Naive B cell (primary cell): ENCODE data around the gene SNAPIN. TPM values are rescaled to one million over a fixed set of nuclear protein-coding genes. Genes with fewer than 3 reads are reported as not detected.

ENCODE experiments used
- ATAC-seq, 2 donors: fragments of 150-1000 bp; cut with Tn5 transposase; 2 replicates each; pipeline ENCODE4 v1.10.0; 2021; ENCODE audit warnings: low read depth in 2 of 2, mild to moderate bottlenecking in 2 of 2, moderate library complexity in 2 of 2
- DNase-seq: peaks from one replicate; pipeline ENCODE4 v3.0.0; 2022
- H3K27ac Mint-ChIP-seq, 6 donors: one replicate each; pipeline ENCODE4 v1.8.0; 2020 to 2022; ENCODE audit warnings: mild to moderate bottlenecking in 6 of 6, mixed read lengths in 6 of 6, moderate library complexity in 5 of 6, inconsistent platforms in 2 of 6
- H3K27me3 Mint-ChIP-seq, 3 donors: one replicate each; pipeline ENCODE4 v1.8.0; 2021 to 2022; ENCODE audit warnings: mixed read lengths in 3 of 3, mild to moderate bottlenecking in 1 of 3
- H3K36me3 Mint-ChIP-seq, 2 donors: one replicate each; pipeline ENCODE4 v1.8.0; 2020 to 2022; ENCODE audit warnings: mixed read lengths in 2 of 2, inconsistent platforms in 1 of 2, mild to moderate bottlenecking in 1 of 2
- H3K4me1 Mint-ChIP-seq, 3 donors: one replicate each; pipeline ENCODE4 v1.8.0; 2020 to 2022; ENCODE audit warnings: mixed read lengths in 3 of 3, inconsistent platforms in 1 of 3, mild to moderate bottlenecking in 1 of 3, moderate library complexity in 1 of 3
- H3K4me3 Mint-ChIP-seq, 8 donors: one replicate each; pipeline ENCODE4 v1.8.0; 2020 to 2022; ENCODE audit warnings: mild to moderate bottlenecking in 8 of 8, mixed read lengths in 8 of 8, moderate library complexity in 8 of 8, inconsistent platforms in 2 of 8
- H3K9me3 Mint-ChIP-seq, 7 donors: one replicate each; pipeline ENCODE4 v1.8.0; 2020 to 2022; ENCODE audit warnings: mixed read lengths in 7 of 7, mild to moderate bottlenecking in 5 of 7, inconsistent platforms in 2 of 7, moderate library complexity in 1 of 7
- polyA plus RNA-seq, 6 donors: library from polyadenylated mRNA; unstranded; fragments of 300-500 nt; fragmentation: Illumina TruSeq; gene quantifications; one replicate each; pipeline ENCODE4 v1.2.3, GENCODE V29; 2021; ENCODE audit warnings: low read depth in 6 of 6

The SNAPIN gene
- polyA plus RNA-seq, 6 donors from 2014 or later, result 51.1 to 111 (median 90.1) TPM

DNA sequence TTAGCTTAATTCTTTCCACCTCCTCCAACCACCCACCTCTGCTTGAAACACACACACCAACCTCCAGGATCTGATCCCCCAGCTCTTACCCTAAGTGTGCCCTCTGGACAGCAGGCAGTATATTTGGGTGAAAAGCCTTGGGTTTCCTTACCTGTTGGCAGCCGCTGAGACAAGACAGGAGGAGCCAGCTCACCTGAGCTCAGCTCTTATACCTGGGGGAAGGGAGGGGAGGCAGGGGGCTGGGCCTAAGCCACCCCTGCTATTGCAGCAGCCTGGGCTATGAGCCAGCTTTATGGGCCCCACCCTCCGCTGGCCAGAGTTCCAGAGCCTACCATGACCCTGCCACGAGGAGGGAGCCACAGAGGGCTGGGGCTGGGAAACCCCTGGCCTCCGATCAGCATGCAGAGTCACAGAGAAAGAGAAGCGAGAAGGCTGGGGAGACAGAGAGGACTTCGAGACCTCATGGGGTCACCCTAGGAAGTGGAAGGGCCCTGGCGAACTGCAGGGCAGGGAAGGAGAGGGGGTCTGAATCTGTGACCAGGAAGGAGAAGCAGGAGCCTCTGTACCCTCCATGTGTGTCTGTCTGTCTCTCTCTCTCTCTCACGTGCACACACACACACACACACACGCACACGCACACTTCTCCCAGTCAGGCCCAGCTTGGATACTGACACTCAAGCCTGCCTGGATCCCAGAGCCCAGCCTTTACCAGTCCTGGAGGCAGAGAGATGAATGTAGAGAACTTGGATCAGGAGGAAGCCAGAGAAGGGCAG lies 42.2 kb upstream of the SNAPIN start, which contains the start of gene S100A14:
Gene S100A14, minus strand, starts transcription at position 182 of the 773 bp plus-strand sequence. CDS start 467 bp downstream, outside the sequence.
- no peak within 1 kb of the TSS for H3K4me3 Mint-ChIP-seq
- DNase-seq (no peak), ATAC-seq (no peak)
- H3K4me1 Mint-ChIP-seq, result peaks cover 0 to 11% (median 0%) of the 10 kb centered on the region in 3 donors
- no peaks in the 10 kb centered on the region for H3K36me3 Mint-ChIP-seq
- H3K27me3 Mint-ChIP-seq, result no peaks in the 10 kb centered on the region
- H3K27ac Mint-ChIP-seq, result peak within 1 kb of the TSS in 3 of 6 donors; percentile 69 to 91 (median 82)
- H3K9me3 Mint-ChIP-seq, result peaks cover 0 to 2% (median 0%) of the 10 kb centered on the region in 7 donors

DNA sequence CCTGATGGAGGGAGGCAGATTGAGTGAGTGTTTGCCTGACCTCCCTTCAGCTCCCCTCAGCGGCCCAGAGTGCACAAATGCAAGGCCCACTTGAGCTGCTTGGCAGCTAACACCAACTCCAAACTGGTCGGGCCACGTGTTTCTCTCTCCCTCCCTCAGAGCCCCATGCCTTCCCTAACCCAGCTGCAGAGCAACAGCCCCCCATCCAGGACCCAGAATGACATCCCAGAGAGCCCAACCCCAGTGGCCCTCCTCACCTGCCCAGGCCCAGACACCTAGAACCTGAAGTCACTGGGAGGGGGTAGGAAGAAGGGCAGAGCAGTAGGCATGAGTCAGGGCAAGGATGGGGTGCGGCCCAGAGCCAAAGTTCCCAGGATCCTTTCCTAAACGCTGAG lies 41.6 kb upstream of the SNAPIN start:
- Mint-ChIP-seq H3K36me3 (no peaks in the 10 kb centered on the region), H3K4me1 (peaks cover 0 to 11% (median 0%) of the 10 kb centered on the region in 3 donors), H3K27me3 (no peaks in the 10 kb centered on the region)

DNA sequence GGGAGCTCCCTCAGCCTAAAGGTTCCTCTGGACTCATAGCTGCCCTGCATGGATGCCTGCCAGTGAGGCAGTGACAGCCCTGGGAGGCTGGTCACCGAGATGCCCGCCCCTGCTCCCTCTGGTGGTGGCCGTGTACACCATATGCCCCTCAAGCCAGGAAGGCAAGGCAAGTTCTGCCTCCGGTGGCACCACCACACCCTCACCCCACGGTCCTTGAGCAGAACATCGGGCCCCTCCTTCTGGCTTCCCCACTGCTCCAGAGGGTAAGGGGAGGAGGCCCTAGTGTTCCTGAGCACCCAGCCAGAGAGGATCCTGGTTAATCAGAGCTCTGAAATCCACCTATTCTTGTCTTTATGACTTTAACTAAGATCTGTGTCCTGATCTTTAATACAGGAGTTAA lies 40.8 kb upstream of the SNAPIN start:
- Mint-ChIP-seq H3K4me1 (peaks cover 0 to 11% (median 0%) of the 10 kb centered on the region in 3 donors), H3K27me3 (no peaks in the 10 kb centered on the region), H3K9me3 (peaks cover 0 to 2% (median 0%) of the 10 kb centered on the region in 7 donors), H3K36me3 (no peaks in the 10 kb centered on the region), H3K4me3 (peak overlapping the region in 2 of 8 donors; percentile 37 to 49), H3K27ac (peak overlapping the region in 1 of 6 donors; percentile 49)
- ATAC-seq (peak; percentile 93 to 95), DNase-seq (no peak)

More for the DNA sequence above, 41.6 kb upstream of the SNAPIN start:
- DNase-seq, result no peak
- Mint-ChIP-seq H3K9me3 (peaks cover 0 to 2% (median 0%) of the 10 kb centered on the region in 7 donors), H3K4me3 (no peak overlapping the region), H3K27ac (peak overlapping the region in 3 of 6 donors; percentile 69 to 91 (median 82))
- no peak for ATAC-seq

DNA sequence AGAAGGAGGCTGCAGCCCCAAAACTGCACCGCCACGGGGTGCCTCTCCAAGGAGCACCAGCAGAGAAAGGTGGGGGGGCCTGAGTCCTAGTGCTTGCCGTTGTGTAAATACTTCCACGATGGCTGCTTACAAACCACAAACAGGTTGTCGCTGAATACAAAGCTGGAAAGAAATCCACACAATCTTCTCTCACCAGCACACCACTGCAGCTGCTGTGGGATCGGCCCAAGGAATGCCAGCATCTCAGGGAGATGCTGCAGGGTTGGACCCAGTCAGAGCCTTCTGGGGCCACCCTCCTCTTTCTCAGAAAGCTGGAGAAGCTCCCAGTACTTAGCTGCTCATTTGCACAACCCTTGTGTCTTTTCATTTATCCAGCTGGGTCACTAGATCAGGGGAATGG lies 39.3 kb upstream of the SNAPIN start:
- Mint-ChIP-seq H3K27me3 (no peaks in the 10 kb centered on the region), H3K36me3 (no peaks in the 10 kb centered on the region), H3K4me3 (peak overlapping the region in 1 of 8 donors; percentile 0), H3K4me1 (peaks cover 5 to 15% (median 6%) of the 10 kb centered on the region in 3 donors), H3K27ac (no peak overlapping the region), H3K9me3 (peaks cover 0 to 2% (median 0%) of the 10 kb centered on the region in 7 donors)
- DNase-seq, result no peak
- no peak for ATAC-seq

DNA sequence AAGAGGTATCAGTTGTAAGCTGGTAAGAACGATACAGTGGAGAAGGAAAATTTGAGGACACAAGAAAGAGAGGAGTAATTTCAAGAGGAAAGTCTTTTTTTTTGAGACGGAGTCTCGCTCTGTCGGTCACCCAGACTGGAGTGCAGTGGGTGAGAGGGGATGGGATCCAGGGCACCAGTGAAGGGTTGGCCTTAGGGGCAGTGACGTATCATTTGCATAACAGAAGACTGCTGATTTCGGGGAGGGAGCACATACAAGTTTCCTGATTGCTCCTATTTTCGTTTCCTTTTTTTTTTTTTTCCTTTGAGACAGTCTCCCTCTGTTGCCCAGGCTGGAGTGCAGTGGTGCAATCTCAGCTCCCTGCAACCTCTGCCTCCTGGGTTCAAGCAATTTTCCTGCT lies 35.4 kb upstream of the SNAPIN start:
- Mint-ChIP-seq H3K4me1 (peaks cover 19 to 28% (median 24%) of the 10 kb centered on the region in 3 donors), H3K36me3 (no peaks in the 10 kb centered on the region), H3K27ac (no peak overlapping the region), H3K4me3 (peak overlapping the region in 1 of 8 donors; percentile 50), H3K9me3 (peaks cover 0 to 2% (median 0%) of the 10 kb centered on the region in 7 donors), H3K27me3 (no peaks in the 10 kb centered on the region)
- DNase-seq (no peak), ATAC-seq (no peak)

DNA sequence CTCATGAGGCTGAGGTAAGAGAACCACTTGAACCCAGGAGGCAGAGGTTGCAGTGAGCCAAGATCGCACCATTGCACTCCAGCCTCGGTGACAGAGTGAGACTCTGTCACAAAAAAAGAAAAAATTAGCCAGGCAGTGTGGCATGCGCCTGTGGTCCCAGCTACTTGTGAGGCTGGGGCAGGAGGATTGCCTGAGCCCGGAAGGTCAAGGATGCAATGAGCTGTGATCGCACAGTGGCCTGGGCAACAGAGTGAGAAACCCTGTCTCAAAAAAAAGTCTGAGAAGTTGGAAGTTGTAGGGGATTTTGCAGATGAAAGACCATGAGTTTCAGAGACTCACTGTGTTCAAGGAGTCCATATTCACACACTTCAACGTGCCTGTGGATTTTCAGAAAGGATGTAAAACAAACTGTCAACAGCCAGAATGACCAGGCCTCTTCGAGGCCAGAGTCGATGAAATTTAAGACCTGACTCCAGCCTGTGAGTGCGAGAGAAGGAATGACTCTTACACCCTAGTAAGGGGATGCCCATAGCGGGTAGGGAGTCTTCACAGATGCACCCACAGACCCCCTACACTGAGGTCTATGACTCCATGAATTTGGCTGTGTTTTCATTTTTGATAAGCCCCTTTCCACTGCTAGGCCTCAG lies 33.4 kb upstream of the SNAPIN start:
- Mint-ChIP-seq H3K4me3 (no peak overlapping the region), H3K27ac (peak overlapping the region in 1 of 6 donors; percentile 66), H3K9me3 (no peaks in the 10 kb centered on the region), H3K36me3 (no peaks in the 10 kb centered on the region), H3K4me1 (peaks cover 33 to 44% (median 35%) of the 10 kb centered on the region in 3 donors), H3K27me3 (no peaks in the 10 kb centered on the region)
- DNase-seq (no peak), ATAC-seq (no peak)

DNA sequence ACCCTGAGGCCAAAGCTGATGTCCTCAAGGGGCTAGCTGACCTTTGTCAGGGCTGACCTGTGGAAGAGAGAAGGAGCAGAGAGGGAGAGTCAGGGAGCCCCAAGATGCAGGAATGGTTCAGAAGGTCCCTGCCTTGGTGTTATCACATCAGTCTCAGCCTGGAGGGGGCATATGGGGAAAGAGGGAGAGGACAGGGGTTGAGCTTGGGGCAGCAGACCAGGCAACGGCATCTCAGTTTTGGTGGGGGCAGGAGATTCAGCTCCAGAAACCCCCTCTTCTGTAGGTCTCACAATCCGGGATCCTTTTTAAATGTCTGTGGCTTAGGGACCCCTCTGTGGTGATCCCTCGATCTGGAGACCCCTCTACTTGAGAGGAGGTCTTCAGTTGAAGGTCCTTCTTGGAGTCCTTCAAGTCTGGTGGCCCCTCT lies 32.0 kb upstream of the SNAPIN start:
- H3K36me3 Mint-ChIP-seq, result no peaks in the 10 kb centered on the region
- H3K4me3 Mint-ChIP-seq, result peak overlapping the region in 4 of 8 donors; percentile 26 to 69 (median 44)
- peak overlapping the region in 1 of 6 donors; percentile 72 for H3K27ac Mint-ChIP-seq

DNA sequence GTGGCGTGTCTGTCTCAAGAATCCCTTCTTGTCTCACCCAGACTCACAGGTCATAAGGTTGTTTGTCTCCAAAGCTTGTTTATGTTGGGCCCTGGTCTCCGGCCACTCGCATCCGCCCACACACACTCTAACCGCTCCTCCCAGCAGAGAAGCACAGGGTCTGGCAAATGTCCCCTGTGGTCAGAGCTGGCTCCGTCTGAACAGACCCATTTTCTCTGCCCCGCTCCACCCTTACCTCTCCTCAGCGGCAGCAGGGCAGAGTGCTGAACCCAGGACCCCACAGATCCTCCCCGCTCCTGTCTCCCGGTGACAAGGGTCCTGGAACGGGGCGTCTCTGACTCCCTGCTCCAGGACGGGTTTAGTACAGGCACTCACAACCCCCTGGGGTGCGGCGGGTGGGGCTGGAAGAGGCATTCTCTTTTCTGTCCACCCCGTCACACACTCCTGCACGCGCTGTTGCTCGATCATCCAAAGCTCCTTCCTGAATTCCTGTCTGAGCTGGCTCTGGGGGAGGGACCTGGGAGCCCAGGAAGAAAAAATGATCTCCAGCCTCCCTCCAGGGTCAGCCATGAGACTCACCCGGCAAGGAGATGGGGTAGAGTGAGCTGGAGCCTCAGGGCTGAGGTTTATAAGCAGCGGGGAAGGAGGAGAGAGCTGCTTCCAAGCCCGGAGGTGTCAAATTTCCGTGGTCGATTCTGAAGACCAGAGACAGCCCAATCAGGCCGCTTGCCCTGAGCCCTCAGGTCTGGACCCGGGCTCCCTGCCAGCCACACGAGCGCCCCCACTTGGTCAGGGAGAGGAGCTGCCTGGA lies 31.4 kb upstream of the SNAPIN start, which contains the start of gene S100A13:
Gene S100A13, minus strand, starts transcription at position 602 of the 811 bp plus-strand sequence. CDS start 1,033 bp downstream, outside the sequence.
- Mint-ChIP-seq H3K36me3 (no peaks in the 10 kb centered on the region), H3K27ac (peak within 1 kb of the TSS in 4 of 6 donors; percentile 33 to 84 (median 71)), H3K9me3 (no peaks in the 10 kb centered on the region), H3K4me1 (peaks cover 35 to 44% (median 36%) of the 10 kb centered on the region in 3 donors), H3K4me3 (peak within 1 kb of the TSS in 6 of 8 donors; percentile 30 to 80 (median 71)), H3K27me3 (no peaks in the 10 kb centered on the region)
- DNase-seq (no peak), ATAC-seq (peak; percentile 37 to 44)

More for the DNA sequence above, 32.0 kb upstream of the SNAPIN start:
- no peak for DNase-seq
- no peak for ATAC-seq
- H3K27me3 Mint-ChIP-seq, result no peaks in the 10 kb centered on the region
- peaks cover 33 to 44% (median 35%) of the 10 kb centered on the region in 3 donors for H3K4me1 Mint-ChIP-seq
- H3K9me3 Mint-ChIP-seq, result no peaks in the 10 kb centered on the region

DNA sequence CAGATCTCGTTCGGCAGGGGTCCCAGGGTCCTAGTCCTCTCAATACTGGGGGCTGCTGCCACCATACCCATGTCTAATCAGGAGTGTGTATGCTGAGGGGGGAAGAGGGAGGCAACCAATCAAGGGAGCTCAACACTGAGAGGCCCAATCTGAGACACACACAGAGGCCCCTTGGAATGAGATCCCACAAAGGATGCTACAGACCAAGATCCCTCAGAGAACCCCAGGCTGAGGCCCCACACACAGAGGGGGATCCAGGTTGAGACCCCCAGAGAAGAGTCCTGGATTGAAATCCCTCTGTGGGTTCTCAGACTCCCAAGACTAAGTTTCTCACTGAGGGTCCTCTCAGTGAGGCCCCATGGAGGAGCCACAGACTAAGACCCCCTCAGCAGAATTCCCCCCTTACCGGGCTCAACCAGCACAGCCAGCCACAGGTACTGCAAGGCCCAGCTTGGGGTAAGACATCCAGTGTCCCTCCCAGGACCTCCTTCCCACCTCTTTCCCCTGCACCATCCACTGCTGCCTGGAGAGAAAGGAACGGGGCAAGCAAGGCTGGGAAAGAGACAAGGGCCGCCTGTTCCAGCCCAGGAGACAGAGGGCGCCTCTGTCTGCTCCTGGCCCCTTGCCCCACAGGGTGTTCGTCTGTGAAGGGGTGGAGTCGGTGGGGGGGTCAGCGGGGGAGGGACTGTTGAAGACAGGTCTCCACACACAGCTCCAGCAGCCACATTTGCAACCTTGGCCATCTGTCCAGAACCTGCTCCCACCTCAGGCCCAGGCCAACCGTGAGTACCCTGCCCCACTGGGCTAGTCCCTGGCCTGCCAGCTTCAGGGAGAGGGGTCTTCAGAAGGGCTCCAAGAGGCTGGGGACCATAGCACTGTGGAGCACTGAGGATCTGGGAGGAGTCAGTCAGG lies 30.5 kb upstream of the SNAPIN start, which contains the start of gene S100A1:
Gene S100A1, plus strand, starts transcription at position 720 of the 912 bp plus-strand sequence. CDS start 2,088 bp downstream, outside the sequence.
- H3K4me1 Mint-ChIP-seq, result peaks cover 37 to 51% (median 40%) of the 10 kb centered on the region in 3 donors
- H3K9me3 Mint-ChIP-seq, result peaks cover 0 to under 1% (median 0%) of the 10 kb centered on the region in 7 donors
- peak within 1 kb of the TSS in 6 of 8 donors; percentile 12 to 80 (median 71) for H3K4me3 Mint-ChIP-seq
- H3K36me3 Mint-ChIP-seq, result no peaks in the 10 kb centered on the region
- ATAC-seq (peak in 1 of 2 donors; percentile 5), DNase-seq (no peak)
- H3K27ac Mint-ChIP-seq, result peak within 1 kb of the TSS in 5 of 6 donors; percentile 33 to 84 (median 70)
- H3K27me3 Mint-ChIP-seq, result no peaks in the 10 kb centered on the region

DNA sequence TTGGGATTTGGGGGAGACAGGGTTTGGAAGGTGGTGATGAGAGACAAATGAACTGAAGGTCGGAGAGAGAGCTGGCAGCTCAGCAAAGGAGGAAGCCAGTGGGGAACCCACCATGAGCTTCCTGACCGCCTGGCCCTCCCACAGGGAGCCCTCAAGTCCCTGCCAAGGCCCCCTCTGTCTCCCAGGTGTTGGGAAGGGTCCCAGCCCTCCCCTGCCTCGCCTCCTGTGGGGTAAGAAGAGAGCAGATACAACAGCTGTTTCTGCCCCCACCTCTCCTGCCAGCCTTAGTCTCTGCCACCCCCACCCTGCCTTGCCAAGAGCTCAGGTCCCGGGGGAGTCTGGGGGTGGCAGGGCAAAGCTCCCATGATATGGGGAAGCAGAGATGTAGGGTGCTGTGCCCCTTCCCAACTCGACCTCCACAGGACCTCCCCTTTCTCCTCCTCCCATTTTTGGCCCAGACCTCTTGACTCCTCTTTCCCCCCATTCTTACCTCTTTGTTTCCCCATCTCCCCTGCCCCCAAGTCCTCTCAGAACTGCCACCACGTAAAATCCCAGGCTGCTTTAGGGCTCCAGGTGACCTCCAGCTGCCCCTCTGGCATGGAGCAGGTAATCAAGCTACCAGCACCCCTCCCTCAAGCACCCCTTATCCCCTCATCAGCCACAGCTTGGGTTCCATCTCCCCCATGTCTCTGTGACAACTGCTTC lies 29.7 kb upstream of the SNAPIN start:
- peaks cover 0 to under 1% of the 10 kb centered on the region in 2 donors for H3K36me3 Mint-ChIP-seq
- peaks cover 0 to 5% (median 0%) of the 10 kb centered on the region in 7 donors for H3K9me3 Mint-ChIP-seq
- peak overlapping the region in 3 of 8 donors; percentile 38 to 65 (median 61) for H3K4me3 Mint-ChIP-seq
- ATAC-seq (no peak), DNase-seq (no peak)
- no peaks in the 10 kb centered on the region for H3K27me3 Mint-ChIP-seq
- H3K27ac Mint-ChIP-seq, result peak overlapping the region in 2 of 6 donors; percentile 11 to 84
- H3K4me1 Mint-ChIP-seq, result peaks cover 44 to 57% (median 46%) of the 10 kb centered on the region in 3 donors

DNA sequence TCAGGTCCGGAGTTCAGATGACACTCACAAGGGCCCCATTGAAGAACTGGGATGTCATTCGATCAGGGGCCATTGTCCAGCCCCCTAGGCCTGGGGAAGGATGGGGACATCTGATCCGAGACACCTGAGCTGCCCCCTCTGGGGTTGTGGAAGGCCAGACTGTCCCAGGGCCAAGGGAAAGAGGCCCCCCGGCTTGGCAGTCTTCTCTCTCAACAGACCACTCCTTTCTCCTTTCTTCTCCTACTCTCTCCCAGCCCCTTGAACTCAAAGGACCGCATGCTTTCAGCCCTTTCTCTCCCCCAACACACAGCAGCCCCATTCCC lies 29.2 kb upstream of the SNAPIN start:
- ATAC-seq, result no peak
- no peak for DNase-seq
- Mint-ChIP-seq H3K27ac (peak overlapping the region in 3 of 6 donors; percentile 11 to 70 (median 60)), H3K4me3 (no peak overlapping the region), H3K36me3 (peaks cover 0 to 5% of the 10 kb centered on the region in 2 donors), H3K4me1 (peaks cover 46 to 58% (median 51%) of the 10 kb centered on the region in 3 donors), H3K9me3 (peaks cover 0 to 5% (median 0%) of the 10 kb centered on the region in 7 donors), H3K27me3 (no peaks in the 10 kb centered on the region)
